A549 (cell line): ENCODE data around the gene CHCHD5. TPM values are rescaled to one million over a fixed set of nuclear protein-coding genes. Genes with fewer than 3 reads are reported as not detected.

Source experiments
- ATAC-seq, 2 experiments: fragments of 200-7000 bp in 1 of 2; fragments of >200 bp in 1 of 2; cut with Nextera tagmentation in 1 of 2; cut with Tn5 transposase in 1 of 2; 3 replicates each; pipeline versions ENCODE4 v1.8.0 to v1.9.1; 2018 to 2020; ENCODE audit warnings: mild to moderate bottlenecking in 1 of 2, moderate library complexity in 1 of 2
- CTCF ChIA-PET: fragments of 300-600 bp; sonication (Branson Sonifier 250); formaldehyde crosslinking; extraction: SDS; loops from one replicate; lab custom pipeline; 2021; ENCODE audit warnings: antibody characterized with exemption, inconsistent platforms; lab: Yijun Ruan, JAX
- POLR2A ChIA-PET: fragments of 350-600 bp; formaldehyde crosslinking; extraction: SDS; loops from one replicate; lab custom pipeline; 2021; ENCODE audit warnings: antibody characterized with exemption, inconsistent platforms; lab: Yijun Ruan, JAX
- DNase-seq, 2 experiments: peaks; one replicate each; pipeline versions ENCODE4 v3.0.0 to v3.0.0-alpha.2; 2011 to 2016; ENCODE audit warnings: low read depth in 1 of 2, low spot score in 1 of 2
- FAIRE-seq: peaks from 2 replicates; lab custom pipeline; 2011; peaks lifted over from hg19 to GRCh38; lab: Jason Lieb, UNC
- H3K27ac ChIP-seq, 2 experiments: fragments of >200 bp; sonication (Bioruptor Twin); formaldehyde crosslinking; 3 replicates each; pipeline ENCODE4 v1.5.1; 2016 to 2017
- H3K4me1 ChIP-seq: fragments of >200 bp; sonication (Bioruptor Twin); formaldehyde crosslinking; 3 replicates; pipeline ENCODE4 v1.6.1; 2016
- H3K4me2 ChIP-seq: fragments of >200 bp; sonication (Bioruptor Twin); formaldehyde crosslinking; 3 replicates; pipeline ENCODE4 v1.6.1; 2016
- H3K4me3 ChIP-seq: fragments of >200 bp; sonication (Bioruptor Twin); formaldehyde crosslinking; 3 replicates; pipeline ENCODE4 v1.5.1; 2016
- H3K9me3 ChIP-seq: fragments of >200 bp; sonication (Bioruptor Twin); formaldehyde crosslinking; 3 replicates; pipeline ENCODE4 v1.6.1; 2016
- CHD4 ChIP-seq: fragments of 200-600 bp; sonication (generic); IDR thresholded peaks from 2 replicates; pipeline ENCODE4 v1.6.1; 2016; ENCODE audit warnings: antibody characterized with exemption, mild to moderate bottlenecking, borderline replicate concordance
- EP300 ChIP-seq, 2 experiments: fragments of >200 bp; sonication (Bioruptor Twin); formaldehyde crosslinking; IDR thresholded peaks; 2 replicates in 1 of 2; 3 replicates in 1 of 2; pipeline ENCODE4 v1.6.1; 2016 to 2017
- ESRRA ChIP-seq: fragments of 150-350 bp; IDR thresholded peaks from 2 replicates; pipeline ENCODE4 v1.6.1; 2014; ENCODE audit warnings: mild to moderate bottlenecking, low read length, borderline replicate concordance
- FOSB ChIP-seq: fragments of 250-450 bp; sonication (Bioruptor Pico); IDR thresholded peaks from 2 replicates; pipeline ENCODE4 v1.5.0; 2020; ENCODE audit warnings: mild to moderate bottlenecking, moderate library complexity
- FOXS1 ChIP-seq: fragments of 250-450 bp; sonication (Bioruptor Pico); IDR thresholded peaks from 2 replicates; pipeline ENCODE4 v1.5.0; 2020; ENCODE audit warnings: mild to moderate bottlenecking, moderate library complexity
- HOXA7 ChIP-seq: fragments of 250-450 bp; sonication (Bioruptor Pico); IDR thresholded peaks from 2 replicates; pipeline ENCODE4 v1.5.0; 2020; ENCODE audit warnings: mild to moderate bottlenecking, moderate library complexity
- JUNB ChIP-seq: fragments of >200 bp; sonication (Bioruptor Twin); formaldehyde crosslinking; IDR thresholded peaks from 2 replicates; pipeline ENCODE4 v1.6.1; 2016
- KDM1A ChIP-seq: fragments of 200-600 bp; sonication (generic); IDR thresholded peaks from 2 replicates; pipeline ENCODE4 v1.6.1; 2016; ENCODE audit warnings: low read depth, mild to moderate bottlenecking
- MAFK ChIP-seq: fragments of 450-650 bp; IDR thresholded peaks from 2 replicates; pipeline ENCODE4 v1.6.1; 2014; ENCODE audit not compliant: partially characterized antibody
- NPAS2 ChIP-seq: fragments of 250-450 bp; sonication (Bioruptor Pico); IDR thresholded peaks from 2 replicates; pipeline ENCODE4 v1.8.0; 2022; ENCODE audit warnings: mild to moderate bottlenecking, moderate library complexity, borderline replicate concordance
- RARB ChIP-seq: fragments of 250-450 bp; sonication (Bioruptor Pico); IDR thresholded peaks from 2 replicates; pipeline ENCODE4 v1.8.0; 2021; ENCODE audit warnings: mild to moderate bottlenecking, moderate library complexity
- RCOR1 ChIP-seq: fragments of 150-350 bp; IDR thresholded peaks from 2 replicates; pipeline ENCODE4 v1.6.1; 2014; ENCODE audit warnings: antibody characterized with exemption, low read length, low read depth
- RFX5 ChIP-seq: fragments of 450-650 bp; IDR thresholded peaks from 2 replicates; pipeline ENCODE4 v1.7.1; 2014; ENCODE audit warnings: antibody characterized with exemption, mild to moderate bottlenecking, moderate library complexity
- SREBF2 ChIP-seq: fragments of 450-650 bp; IDR thresholded peaks from 2 replicates; pipeline ENCODE4 v1.6.1; 2014; ENCODE audit warnings: mild to moderate bottlenecking, moderate library complexity
- ZC3H11A ChIP-seq: fragments of 450-650 bp; IDR thresholded peaks from 2 replicates; pipeline ENCODE4 v1.6.1; 2014; ENCODE audit warnings: antibody characterized with exemption, mild to moderate bottlenecking
- ZNF302 ChIP-seq: fragments of 250-450 bp; sonication (Bioruptor Pico); IDR thresholded peaks from 2 replicates; pipeline ENCODE4 v1.9.0; 2021; ENCODE audit warnings: inconsistent platforms, mild to moderate bottlenecking, moderate library complexity
- ZSCAN20 ChIP-seq: fragments of 250-450 bp; sonication (Bioruptor Pico); IDR thresholded peaks from 2 replicates; pipeline ENCODE4 v1.8.0; 2022; ENCODE audit warnings: mild to moderate bottlenecking, moderate library complexity
- WGBS: methylation state at CpG from one replicate; pipeline ENCODE4 v1.1.6; 2017; ENCODE audit errors: missing lambda C conversion rate; 5-methylcytosine and 5-hydroxymethylcytosine counted together
- polyA plus RNA-seq, 4 experiments: library from polyadenylated mRNA; depleted of rRNA in 3 of 4; stranded (reverse); fragments of >200 nt; fragmentation: RNase III in 1 of 4; extraction: RNeasy Plus Mini Kit Qiagen cat#74134 plus additional on column Dnase treatment in 1 of 4; gene quantifications; 2 replicates in 3 of 4; 3 replicates in 1 of 4; pipeline ENCODE4 v1.2.3, GENCODE V29; 2011 to 2017
- TF ChIP-seq, protein P1 (sequence below): fragments of >200 bp; sonication (Bioruptor Twin); formaldehyde crosslinking; IDR thresholded peaks from 3 replicates; pipeline ENCODE4 v1.6.1; 2016
- TF ChIP-seq, protein P2 (sequence below): fragments of 450-650 bp; IDR thresholded peaks from 2 replicates; pipeline ENCODE4 v1.6.1; 2014; ENCODE audit warnings: antibody characterized with exemption
- TF ChIP-seq, protein P3 (sequence below): fragments of 200-600 bp; sonication (generic); IDR thresholded peaks from 2 replicates; pipeline ENCODE4 v1.6.1; 2016; ENCODE audit warnings: antibody characterized with exemption, mild to moderate bottlenecking, moderate library complexity

The CHCHD5 gene
- polyA plus RNA-seq, 2 of the 4 experiments (the other 2 are of a cell fraction), result 15.0 to 61.4 TPM

DNA sequence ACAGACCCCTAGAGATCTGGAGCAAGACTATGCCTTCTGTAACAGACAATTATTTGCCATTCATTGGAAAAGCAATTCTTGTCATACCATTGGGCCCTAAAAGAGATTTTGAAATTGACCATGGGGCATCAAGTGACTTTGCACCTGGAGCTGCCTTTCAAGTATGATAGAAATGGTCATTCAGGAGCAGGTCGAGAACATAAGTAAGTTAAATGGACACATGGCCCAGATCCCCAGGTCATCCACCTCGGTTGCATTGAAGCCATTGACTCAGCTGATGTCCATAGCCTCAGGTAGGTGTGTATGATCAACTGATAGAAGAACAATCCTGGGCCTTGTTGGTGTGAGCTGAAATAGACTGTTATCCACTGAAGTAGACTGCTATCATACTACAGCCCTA is 19.3 kb downstream of the CHCHD5 start:
- no peak overlapping the region for H3K4me3 ChIP-seq
- no peak for TF ChIP-seq MAFK
- TF ChIP-seq FOXS1, result no peak
- TF ChIP-seq, protein P1, sequence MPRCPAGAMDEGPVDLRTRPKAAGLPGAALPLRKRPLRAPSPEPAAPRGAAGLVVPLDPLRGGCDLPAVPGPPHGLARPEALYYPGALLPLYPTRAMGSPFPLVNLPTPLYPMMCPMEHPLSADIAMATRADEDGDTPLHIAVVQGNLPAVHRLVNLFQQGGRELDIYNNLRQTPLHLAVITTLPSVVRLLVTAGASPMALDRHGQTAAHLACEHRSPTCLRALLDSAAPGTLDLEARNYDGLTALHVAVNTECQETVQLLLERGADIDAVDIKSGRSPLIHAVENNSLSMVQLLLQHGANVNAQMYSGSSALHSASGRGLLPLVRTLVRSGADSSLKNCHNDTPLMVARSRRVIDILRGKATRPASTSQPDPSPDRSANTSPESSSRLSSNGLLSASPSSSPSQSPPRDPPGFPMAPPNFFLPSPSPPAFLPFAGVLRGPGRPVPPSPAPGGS, result no peak
- TF ChIP-seq HOXA7 (CRISPR knock-in tag), result no peak
- no peak for TF ChIP-seq RCOR1
- TF ChIP-seq, all 56 proteins: peak for 0
- WGBS, result 35% methylated on average over 2 of the region's 2 CpGs
- ATAC-seq, result no peak
- Histone ChIP-seq H3K4me1 (peaks cover 12% of the 10 kb centered on the region), H3K4me2 (no peak overlapping the region), H3K27ac (no peak overlapping the region), H3K9me3 (no peaks in the 10 kb centered on the region)
- ChIA-PET CTCF (interaction anchor here (11.7 to 11.9 kb wide), 2 partner anchors 25 to 123 kb away, joined by 137 to 230 read pairs; partner anchors contain the start of gene NT5DC4), POLR2A (no interaction called here)
- no peak for DNase-seq
- FAIRE-seq, result no peak

DNA sequence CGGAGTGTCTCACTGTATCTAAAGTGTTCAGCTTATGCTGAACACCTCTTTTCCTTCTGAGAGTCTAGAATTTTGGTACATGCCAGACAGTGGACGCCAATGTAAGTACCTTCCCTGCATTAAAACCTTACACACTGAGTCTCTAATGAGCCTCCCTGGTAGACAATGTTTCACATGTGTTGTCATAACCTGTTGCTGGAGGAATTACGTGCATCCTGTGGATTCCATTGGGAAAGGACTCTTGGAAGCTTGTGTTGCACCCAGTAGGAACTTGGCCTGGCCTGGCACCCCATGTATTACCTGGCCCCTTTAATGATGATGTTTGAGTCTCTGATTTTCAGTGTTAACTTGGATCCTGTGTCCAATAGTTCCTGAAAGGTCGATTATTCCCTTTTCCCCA is 20.5 kb downstream of the CHCHD5 start:
- no peak for FAIRE-seq
- no peak overlapping the region for H3K27ac ChIP-seq
- no peaks in the 10 kb centered on the region for H3K9me3 ChIP-seq
- POLR2A ChIA-PET, result no interaction called here
- no peak for TF ChIP-seq JUNB
- TF ChIP-seq RCOR1, result no peak
- no peak for TF ChIP-seq CHD4
- TF ChIP-seq, protein P2, sequence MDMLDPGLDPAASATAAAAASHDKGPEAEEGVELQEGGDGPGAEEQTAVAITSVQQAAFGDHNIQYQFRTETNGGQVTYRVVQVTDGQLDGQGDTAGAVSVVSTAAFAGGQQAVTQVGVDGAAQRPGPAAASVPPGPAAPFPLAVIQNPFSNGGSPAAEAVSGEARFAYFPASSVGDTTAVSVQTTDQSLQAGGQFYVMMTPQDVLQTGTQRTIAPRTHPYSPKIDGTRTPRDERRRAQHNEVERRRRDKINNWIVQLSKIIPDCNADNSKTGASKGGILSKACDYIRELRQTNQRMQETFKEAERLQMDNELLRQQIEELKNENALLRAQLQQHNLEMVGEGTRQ, result no peak
- TF ChIP-seq ZNF302, result no peak
- TF ChIP-seq RFX5, result no peak
- no peak for TF ChIP-seq ZC3H11A
- no peak for TF ChIP-seq ZSCAN20 (CRISPR knock-in tag)
- TF ChIP-seq FOSB (CRISPR knock-in tag), result no peak
- TF ChIP-seq KDM1A, result no peak
- TF ChIP-seq ESRRA, result no peak
- TF ChIP-seq SREBF2, result no peak
- TF ChIP-seq, protein P3, sequence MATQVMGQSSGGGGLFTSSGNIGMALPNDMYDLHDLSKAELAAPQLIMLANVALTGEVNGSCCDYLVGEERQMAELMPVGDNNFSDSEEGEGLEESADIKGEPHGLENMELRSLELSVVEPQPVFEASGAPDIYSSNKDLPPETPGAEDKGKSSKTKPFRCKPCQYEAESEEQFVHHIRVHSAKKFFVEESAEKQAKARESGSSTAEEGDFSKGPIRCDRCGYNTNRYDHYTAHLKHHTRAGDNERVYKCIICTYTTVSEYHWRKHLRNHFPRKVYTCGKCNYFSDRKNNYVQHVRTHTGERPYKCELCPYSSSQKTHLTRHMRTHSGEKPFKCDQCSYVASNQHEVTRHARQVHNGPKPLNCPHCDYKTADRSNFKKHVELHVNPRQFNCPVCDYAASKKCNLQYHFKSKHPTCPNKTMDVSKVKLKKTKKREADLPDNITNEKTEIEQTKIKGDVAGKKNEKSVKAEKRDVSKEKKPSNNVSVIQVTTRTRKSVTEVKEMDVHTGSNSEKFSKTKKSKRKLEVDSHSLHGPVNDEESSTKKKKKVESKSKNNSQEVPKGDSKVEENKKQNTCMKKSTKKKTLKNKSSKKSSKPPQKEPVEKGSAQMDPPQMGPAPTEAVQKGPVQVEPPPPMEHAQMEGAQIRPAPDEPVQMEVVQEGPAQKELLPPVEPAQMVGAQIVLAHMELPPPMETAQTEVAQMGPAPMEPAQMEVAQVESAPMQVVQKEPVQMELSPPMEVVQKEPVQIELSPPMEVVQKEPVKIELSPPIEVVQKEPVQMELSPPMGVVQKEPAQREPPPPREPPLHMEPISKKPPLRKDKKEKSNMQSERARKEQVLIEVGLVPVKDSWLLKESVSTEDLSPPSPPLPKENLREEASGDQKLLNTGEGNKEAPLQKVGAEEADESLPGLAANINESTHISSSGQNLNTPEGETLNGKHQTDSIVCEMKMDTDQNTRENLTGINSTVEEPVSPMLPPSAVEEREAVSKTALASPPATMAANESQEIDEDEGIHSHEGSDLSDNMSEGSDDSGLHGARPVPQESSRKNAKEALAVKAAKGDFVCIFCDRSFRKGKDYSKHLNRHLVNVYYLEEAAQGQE, result no peak
- no peak for TF ChIP-seq NPAS2
- no peak for TF ChIP-seq EP300 (IDR thresholded peaks at IDR 0.05)
- no peak for TF ChIP-seq RARB (CRISPR knock-in tag)
- TF ChIP-seq, all 56 proteins: peak for 0
- peaks cover 7% of the 10 kb centered on the region for H3K4me1 ChIP-seq
- ATAC-seq, result no peak
- WGBS, result 57% methylated on average over 4 of the region's 4 CpGs
- no peak overlapping the region for H3K4me3 ChIP-seq
- CTCF ChIA-PET, result interaction anchor here (0.6 to 11.9 kb wide), 4 partner anchors 16 to 121 kb away, joined by 3 to 230 read pairs (median 70); partner anchors contain the start of genes NT5DC4 and SLC20A1
- DNase-seq, result no peak
- H3K4me2 ChIP-seq, result no peak overlapping the region
